HCEC 1CT (cell line): ENCODE measurements around the gene PXMP4.
A peak's percentile ranks its signal among the peaks of the same experiment; 100 is the strongest.

ENCODE experiments used
- DNase-seq: peaks from one replicate; pipeline ENCODE4 v3.0.0-alpha.2; 2017

Gene PXMP4

DNA sequence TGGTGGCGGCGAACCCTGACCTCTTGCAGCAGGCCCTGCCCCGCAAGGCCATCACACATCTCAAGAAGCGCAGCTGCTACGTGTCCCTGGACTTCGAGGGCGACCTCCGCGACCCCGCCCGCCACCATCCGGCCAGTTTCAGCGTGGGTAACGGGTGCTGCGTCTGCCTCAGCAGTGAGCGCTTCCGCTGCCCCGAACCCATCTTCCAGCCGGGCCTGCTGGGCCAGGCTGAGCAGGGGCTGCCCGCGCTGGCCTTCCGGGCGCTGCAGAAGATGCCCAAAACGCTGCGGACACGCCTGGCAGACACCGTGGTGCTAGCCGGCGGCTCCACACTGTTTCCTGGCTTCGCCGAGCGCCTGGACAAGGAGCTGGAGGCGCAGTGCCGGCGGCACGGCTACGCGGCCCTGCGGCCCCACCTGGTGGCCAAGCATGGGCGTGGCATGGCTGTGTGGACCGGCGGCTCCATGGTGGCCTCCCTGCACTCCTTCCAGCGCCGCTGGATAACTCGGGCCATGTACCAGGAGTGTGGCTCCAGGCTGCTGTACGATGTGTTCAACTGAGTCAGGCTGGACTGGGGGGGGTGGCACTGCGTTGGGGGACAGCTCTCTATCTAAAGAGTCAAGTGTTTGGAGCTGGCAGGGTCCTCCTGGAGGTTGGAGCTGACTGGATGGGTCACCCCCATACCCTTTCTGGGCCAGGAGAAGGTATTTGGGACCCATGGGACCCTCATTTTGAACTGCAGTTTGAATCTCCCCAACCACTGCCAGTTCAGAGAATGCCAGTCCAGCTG lies 52.2 kb downstream of the PXMP4 start:
- DNase-seq = peak; percentile 79

DNA sequence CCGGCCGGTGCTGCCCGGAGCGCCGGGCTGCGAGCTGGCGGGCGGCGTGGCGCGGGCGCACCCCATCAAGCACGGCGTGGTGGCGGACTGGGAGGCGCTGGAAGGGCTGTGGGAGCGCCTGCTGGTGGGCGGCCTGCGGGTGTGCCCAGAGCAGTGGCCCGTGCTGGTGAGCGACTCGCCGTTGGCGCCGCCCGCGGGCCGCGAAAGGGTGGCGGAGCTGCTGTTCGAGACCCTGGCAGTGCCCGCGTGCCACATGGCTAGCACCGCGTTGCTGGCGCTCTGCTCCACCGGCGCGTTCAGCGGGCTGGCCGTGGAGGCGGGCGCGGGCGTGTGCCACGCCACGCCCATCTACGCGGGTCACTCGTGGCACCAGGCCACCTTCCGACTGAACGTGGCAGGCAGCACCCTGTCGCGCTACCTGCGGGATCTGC lies 52.9 kb downstream of the PXMP4 start:
- DNase-seq = no peak

DNA sequence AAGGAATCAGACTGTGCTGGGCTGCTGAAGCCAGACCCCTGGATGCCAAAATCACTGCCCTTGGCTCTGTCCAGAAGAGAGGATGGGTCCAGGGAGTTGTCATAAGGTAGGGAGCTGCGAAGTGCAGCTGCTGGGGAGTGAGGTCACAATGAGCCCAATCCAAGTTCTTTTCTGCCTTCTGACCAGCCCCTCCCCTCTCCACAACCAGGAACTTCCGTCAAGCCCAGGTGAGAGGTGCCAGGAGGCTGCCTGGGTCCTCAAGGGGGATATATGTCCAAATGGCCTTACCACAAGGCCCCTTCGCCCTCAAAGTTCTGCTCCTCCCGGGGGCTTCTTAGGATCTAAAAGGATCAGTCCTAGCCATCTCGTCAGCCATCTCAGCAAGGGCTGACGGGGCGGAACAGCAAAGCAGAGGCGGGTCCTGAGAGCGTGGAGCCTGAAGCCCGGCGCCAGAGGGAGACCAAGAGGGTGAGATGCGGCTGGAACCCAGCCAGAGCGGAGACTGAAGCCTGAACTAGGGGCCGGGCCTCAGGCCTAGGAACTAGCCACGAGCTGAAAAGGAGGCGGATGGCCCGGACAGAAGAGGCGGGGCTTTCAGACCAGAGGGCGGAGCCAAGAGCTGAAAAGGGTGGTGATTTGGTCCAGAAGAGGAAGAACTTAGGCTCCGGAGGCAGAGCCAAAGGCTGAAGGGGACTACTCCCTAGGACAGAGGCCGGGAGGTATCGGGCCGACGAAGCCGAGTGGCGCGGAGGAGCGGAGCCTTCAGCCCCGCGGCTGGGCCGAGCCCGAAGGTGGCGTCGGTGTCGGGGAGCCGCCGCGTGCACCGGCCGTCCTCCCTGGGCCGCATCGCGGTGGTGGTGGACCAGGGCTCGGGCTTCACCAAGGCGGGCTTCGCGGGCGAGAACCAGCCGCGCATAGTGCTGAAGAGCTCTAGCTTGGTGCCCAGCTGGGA lies 53.5 kb downstream of the PXMP4 start, which contains the start of gene ACTL10:
TSS of gene ACTL10 (plus strand) at position 651 of the 952 bp plus-strand sequence. CDS start 555 bp downstream, outside the sequence.
- DNase-seq = peak; percentile 99

DNA sequence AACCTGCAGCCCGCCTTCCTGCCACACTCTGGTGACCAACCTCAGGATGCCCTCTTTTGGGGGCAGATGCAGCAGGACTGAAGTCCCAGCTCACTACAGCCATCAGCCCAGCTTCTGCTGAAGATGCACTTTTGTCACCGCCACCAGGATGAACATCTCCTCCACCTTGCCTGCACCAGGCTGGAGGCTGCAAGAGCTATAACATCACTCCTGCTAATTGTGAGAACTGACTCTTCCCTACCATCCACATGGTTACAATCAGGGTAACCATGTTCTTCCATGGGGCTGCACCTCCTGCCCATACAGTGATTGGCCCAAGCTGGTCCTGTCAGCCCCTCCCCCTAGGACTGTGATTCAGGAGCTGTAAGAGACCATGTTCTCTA lies 55.4 kb downstream of the PXMP4 start:
- DNase-seq = no peak

DNA sequence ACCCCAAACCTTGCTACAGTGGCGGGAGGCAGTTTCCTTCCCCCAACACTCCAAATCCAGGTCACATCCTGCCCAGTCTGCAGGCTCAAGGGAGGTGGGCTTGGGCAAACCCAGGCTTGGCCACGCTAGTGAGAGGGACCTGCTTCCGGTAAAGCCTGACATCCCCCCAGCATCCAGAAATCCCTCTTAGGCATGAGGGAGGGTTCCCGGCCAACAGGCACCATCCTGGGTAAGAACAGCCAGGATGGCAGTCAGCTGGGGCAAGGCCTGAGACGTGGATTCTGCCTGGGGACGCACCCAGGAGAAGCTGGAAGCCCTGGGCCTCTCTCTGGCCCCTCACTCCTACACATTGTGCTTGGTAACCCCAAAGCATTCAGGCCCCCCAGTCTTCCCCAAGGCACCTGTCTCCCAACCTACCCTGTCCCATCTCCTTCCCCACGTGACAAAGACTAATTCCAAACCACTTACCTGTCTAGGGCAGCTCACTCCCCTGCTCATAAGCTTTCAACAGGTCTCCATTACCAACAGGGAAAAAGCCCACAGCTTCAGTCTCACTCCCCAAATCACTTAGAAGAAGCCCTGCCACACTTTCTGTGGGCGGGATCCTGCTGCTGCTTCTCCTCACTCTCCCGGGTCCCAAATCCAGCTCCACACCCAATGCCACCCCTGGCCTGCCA lies 55.9 kb downstream of the PXMP4 start:
- DNase-seq = no peak

DNA sequence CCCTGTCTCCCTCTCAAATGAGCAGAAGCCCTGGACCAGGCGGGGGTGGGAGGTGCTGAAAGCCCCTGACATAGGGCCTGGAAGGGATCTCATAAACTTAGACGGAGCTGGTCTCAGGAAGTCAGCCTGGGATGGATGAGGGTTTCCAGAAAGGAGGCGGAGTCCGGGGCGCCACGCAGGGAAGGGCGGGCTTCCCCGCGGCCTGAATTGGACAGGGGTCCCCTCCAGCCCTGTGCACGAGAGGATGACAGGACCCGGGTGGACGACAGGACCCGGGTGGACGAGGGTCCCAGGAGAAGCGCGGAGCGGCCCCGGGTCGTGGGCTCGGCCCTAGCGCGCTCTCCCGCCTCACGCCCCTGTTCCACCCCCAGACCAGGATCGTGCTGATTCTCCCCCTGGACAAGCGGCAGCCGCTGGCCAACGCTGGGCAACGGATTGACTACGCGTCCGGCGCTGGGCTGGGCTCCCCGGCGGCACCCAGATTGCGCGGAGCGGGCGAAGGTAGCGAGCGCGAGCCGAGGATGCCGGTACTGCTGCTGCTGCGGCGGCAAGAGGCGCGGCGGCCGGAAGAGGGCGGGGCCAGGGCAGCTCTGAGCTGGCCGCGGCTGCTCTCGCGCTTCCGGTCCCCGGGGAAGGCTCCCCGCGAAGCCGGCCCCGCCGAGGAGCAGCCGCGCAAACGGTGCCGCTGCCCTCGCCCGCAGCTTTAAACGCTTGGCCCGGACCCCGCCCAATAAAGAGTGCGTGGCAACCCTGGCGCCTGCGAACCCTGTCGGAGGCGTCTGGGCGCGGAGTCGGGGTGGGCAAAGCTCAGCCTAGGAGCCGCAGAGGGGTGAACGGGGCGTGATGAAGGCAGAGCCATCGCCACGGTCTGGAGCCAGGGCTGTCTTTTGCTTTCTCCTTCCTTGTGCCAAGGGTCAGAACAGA lies 56.7 kb downstream of the PXMP4 start:
- DNase-seq = peak; percentile 82

DNA sequence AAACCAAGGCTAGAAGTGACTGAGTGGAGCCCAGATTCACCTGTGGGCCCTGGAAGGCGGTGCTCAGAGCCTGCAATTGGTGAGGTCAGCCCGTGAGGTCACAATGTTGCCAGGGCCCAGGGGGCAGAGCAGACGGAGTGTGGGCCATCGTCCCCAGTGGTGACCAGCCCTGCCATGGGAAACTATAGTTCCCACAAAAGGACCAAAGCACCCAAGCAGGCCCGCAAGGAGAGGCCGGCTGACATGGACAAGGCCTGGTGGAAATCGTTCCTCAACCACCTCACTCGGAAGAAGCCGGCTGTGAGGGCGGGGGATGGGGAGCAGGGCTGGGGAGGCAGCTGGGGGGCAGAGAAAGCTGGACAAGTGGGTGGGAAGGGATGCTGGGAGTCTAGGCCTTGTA lies 57.9 kb downstream of the PXMP4 start, which contains the start of gene C20orf144:
TSS of gene C20orf144 (plus strand) at position 156 of the 400 bp plus-strand sequence. CDS start at position 175, 19 bp downstream.
- no peak for DNase-seq

DNA sequence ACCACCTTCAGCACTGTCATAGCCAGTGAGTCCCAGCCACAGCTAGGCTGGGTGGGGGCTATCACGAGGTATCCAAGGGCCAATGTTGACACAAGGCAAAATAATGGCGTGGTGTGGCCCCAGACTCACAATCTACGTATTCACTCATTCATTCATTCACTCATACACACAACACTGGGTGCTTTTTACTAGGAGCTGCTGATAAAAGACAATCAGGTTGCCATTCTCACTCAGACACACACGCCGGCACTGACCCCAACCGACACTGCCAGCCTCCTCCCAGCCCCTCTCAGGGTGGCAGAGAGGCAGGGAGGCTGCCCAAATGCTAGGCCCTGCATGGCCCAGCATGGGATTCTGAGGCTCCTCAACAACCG lies 59.4 kb downstream of the PXMP4 start:
- DNase-seq = no peak

DNA sequence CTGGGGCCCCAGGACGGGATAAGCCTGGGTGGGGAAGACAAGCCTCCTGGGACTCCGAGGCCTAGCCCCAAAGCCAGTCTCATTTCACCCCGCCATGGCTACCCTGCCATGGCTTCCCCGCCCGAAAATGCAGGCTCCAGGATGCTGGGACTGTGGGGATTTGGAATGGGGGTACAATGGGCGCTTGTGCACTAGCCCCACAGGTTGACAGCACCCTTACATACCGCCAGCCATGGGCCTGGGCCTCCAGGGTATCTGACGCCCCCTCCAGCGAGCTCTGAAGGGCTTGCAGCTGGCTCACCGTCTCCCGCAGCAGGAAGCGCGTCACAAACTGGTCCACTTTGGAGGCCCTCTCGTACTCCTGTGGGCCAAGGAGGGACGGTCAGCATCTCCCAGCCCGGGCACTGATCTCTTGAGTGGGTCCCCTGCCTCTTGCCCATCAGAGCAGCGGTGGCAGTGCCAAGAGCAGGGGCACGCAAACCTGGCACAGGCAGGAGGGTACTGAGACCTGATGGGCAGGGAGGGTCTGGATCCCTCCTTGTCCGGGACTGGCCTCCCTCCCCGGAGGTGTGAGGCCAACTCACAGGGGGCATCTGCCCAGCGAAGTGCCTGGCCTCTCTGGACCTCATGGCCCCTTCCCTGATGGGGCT lies 60.0 kb downstream of the PXMP4 start:
- no peak for DNase-seq

DNA sequence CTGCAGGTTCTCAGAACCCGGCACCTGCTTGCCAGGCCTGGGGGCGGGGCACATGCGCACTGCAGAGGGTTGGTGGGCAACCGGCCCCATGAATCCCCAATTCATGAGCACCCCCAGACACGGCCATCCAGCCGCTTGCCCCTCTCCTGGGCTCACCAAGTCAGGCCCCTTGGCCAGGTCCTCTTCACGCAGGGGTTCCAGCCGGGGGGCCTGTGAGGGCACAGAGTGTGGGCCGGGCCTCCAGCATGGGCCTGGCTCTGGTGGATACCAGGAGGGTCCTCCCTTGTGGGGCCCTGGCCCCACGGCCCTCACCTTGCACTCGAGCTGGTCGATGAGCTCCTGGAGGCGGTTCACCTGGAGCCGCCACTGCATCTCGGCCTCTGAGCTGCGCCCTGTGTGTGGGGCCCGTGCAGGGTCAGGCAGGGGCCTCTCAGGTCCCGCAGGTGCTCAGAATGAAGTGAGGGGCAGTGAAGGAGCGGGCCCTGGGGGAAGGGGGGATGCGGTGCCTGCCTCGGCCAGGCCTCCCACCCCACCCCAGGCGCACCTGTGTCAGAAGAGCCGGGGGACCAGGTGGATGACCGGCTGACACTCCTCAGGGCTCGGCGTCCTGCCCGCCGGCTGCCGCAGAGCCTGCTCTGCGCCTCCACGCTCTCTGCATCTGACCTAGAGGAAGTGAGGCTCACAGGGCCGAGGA lies 60.6 kb downstream of the PXMP4 start:
- no peak for DNase-seq

DNA sequence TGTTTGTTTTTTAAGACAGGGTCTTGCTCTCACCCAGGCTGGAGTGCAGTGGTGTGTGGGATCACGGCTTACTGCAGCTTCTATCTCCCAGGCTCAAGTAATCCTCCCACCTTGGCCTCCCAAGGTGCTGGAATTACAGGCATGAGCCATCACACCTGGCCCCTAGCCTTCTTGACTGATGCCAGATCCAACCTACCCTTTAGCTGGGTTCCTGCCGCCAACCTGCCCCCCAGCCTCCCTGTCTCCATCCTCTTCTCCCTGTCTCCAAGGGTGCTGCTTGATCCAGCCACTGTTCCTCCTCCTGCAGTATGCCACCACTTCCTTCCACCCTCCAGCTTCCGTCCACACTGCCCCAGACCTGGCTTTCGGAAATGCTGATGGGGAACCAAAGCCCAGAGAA lies 61.2 kb downstream of the PXMP4 start:
- DNase-seq = no peak

DNA sequence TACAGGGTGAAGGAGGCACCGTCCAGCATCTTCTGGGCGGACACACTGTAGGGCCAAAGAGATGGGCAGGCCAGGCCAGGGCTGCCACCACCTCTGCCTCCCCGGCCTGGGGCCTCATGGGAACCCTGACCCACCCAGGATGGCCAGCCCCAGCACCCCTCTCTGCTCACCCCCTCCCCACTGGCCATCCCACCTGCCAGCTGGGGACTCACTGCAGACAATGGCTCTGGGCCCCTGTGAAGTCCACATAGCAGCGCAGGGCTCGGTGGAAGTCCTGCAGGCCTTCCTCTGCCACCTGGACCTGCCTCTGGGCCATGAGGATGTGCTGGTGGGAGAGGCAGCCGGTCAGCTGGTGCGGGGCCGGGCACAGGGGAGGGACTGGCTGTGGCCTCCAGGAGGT lies 61.6 kb downstream of the PXMP4 start:
- DNase-seq = no peak

DNA sequence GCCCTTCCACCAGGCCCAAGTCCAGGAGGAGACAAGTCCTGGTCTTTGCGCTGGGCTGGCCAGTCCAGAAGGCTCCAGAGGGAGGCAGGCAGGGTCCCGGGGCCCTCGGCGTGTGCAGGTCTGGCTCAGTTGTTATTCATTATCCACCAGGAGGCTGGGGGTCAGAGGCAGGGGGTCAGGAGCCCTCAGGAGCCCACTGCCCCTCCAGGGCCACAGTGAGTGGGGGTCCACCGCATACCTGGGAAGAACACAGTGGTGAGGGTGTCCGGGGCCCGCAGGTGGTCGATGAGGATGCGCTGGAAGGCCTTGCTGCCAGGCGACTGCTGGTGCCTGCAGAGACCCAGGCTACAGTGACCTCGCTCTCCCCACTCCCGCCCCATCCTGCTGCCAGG lies 62.4 kb downstream of the PXMP4 start:
- DNase-seq = no peak

DNA sequence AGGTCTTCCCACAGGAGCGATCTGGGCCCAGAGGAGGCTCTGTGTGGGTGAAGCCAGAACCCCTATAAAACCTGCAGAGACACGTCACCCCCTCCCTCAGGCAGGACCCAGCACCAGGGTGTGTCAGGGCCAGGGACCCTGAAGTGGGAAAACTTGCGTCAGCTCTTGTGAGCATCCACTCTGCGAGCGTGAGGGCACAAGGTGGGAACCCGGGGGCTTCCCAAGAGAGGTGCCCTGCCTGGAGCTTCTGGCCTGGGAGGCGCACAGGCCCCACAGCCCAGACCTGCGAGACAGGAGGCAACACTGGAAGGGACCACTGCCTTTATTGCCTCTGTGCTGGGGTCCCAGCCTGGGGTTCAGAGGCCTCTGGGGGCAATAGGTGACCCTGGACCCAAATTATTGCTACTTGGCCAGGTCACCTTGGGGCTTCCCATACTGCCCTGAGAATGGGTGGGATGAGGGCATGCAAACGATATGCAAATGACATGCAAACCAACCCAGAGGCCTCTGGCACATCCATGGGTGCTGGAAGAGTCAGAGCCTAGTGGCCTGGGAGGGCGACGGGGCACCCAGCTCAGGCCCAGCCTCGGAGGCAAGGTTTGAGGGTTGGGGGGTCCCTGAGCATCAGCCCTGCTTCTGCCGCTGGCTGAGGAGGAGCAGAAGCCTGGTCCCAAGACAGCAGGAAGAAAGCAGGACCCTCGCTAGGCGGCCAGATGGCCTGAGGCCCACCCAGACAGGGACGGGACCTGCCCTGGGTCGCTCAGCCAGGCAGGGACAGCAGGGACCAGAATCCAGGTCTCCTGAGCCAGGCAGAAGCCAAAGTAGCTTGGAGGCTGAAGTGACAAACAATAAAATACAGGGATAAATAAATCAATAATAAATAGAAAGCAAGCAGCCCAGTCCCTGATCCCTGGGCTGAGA lies 63.1 kb downstream of the PXMP4 start:
- DNase-seq = no peak

DNA sequence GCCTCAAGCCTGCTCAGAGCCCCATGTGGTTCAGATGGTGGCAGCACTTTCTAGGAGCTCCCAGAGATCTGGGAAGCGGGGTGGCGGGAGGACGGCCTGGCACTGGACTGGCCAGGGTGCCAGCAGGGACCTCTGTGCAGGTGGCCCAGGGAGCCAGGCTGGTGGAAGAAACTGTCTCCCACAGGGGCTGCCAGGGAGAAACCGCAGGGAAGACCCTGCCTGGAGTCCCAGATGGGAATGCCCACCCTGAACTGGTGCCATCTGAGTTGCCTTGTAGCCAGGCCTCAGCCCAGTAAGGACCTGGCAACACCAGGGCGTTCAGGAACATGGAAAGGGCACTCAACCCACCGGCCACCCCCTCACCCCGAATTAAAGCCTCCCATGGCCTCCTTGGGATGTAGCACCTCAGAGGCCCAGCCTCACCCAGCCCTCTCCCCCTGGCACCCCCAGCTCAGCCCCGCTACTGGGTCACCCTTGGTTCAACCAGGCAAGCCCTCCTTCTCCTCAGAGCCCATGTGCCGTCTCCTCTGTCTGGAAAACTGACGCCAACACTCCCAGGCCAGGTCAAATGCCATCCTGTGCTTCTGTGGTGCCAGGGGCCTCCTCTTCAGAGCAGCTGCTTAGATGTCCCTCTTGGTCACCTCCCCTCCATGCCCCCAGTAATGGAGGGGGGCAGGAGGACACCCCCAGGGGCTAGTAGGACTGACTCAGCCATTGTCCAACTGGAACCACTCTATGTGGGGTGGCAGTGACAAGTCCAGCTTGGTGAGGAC lies 63.9 kb downstream of the PXMP4 start:
- no peak for DNase-seq

DNA sequence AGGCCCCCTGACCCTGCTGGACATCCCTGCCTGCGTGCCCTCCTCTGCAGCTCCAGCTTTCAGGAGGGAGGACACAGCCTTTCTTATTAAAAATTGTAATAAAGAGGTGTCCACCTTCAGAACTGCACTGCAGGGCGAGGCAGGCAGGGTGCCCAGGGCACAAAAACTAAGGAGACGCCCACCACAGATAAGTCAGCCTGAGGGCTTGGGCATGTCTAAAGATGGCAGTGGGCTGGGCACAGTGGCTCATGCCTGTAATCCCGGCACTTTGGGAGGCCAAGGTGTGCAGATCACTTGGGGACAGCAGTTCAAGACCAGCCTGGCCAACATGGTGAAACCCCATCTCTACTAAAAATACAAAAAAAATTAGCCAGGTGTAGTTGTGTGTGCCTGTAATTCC lies 64.9 kb downstream of the PXMP4 start:
- no peak for DNase-seq

DNA sequence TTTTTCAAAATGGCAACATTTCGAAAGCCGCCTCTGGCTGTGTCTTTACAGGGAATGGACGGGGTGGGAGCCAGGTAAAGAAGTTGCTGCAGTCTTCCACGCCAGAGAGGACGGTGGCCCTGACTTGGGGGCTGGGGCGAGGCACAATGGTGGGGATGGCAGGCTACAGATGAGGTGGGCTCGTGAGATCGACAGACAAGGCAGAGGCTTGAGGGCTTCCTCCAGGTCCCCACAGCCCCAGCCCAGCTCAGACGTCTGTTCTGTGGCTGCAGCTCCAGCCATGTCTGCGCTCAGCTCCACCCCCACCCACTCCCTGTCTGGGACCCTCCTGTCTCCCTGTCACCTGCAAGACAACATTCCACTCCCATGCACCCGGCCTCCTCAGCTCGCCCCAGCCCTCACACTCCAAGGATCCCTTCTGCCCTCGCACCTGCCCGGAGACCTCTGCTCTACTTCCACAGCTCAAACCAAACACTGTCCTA lies 65.4 kb downstream of the PXMP4 start:
- no peak for DNase-seq

DNA sequence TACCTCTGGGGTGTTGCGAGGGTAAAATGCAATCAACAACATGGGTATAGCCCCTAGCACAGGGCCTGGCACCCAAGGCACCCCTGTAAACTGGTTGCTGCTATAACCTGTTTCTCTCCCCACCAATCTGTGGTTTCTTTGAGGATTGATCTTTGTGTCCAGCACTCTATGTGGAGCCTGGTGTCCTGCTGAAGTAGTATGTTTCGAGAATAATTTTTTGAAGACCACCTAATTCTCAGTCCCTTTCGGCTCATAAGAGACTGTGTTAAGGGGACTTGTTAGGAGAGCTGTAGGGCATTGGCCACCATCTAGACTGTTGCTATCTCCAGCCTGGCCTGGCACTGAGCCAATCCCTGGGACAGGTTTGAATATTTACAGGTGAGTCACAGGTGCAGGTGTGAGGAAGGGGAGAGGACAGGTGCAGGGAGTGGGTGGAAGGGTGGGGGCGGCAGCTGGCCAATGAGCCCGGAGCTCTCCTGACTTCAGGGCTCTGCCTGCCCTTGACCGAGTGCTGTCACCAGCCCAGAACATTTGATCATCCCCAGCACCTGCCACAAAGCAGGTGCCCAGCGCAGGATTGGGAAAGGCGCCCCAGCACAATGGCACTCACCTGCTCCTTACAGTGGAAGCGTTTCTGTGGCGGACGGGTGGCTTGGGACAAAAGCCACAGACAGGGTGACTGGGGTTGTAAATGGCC lies 66.1 kb downstream of the PXMP4 start:
- no peak for DNase-seq
